GM21619 (cell line): Measurements from ENCODE around the gene LRRC25.

Experiments used
- ATAC-seq: cut with Tn5 transposase; IDR thresholded peaks from one replicate; pipeline ENCODE4 v1.9.1; 2021; ENCODE audit not compliant: unreplicated experiment

LRRC25 gene

GRCh38 chr19:18424890-18425514, 27.6 kb upstream of the LRRC25 start:
- ATAC-seq, result no peak

GRCh38 chr19:18424122-18424889, 26.9 kb upstream of the LRRC25 start:
- no peak for ATAC-seq

DNA sequence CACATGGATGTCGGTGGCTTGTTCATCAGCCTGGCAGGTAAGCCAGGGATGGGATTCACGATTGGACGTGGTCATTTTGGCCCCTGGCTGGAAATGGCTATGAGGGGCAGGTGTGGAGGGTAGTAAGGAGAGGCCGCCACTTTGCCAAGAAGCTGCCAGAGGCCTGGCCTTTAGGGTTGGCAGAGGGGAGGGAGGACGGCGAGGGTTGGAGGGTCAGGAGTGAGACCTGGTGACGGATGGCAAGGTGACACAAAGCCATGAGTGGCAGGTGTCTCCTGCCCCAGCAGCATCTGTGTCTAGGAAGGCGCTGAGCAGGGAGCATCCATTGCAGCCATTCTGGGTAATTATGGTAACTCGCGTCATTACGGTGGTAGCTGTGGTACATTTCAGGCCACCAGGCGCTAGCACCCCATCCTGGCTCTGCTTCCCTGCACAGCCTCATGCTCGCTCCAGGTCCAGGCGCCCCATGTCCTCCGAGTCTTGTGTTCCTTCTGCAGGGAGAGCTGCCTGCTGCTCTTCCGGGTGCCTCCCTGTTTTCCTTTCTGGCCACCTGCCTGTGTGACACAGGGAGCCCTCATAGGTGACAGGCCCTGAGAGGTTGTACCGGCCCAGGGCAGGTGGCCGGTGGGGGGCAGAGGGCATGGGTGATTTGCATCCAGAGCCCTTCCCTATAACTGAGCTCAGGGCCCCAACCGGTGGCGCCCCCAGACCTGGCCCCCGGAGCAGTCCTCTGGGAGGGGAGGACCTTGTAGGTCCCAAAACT, 26.0 kb upstream of the LRRC25 start:
- no peak for ATAC-seq

DNA sequence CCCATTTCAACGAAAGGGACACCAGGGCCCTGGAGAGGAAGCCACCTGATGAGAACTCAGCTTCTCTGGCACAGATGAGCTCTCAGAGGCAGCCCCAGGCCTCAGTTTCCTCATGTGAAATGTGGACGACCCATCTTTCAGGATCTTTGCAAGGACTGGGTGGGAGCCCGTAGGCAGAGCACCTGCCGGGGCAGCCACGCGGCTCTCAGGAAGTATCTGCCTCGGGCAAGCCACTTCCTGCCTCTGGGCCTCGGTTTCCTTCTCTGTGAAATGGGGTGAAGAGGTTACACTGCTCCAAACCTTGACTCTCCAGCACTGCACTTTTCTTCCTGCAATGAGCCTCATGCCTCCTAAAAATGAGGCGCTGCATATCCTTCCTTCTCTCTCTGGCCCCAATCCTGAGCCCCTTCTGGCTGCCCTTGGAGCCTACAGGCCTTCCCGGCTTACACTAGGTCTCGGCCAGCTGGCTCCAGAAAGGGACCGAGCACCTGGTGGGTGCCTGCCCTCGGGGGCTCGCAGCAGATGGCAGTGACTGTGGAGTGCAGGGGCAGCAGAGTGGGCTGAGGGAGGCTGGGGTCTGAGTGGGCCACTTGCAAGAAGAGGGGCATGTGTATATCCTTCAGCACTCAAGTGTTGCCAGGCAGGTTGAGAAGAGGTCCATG, 25.2 kb upstream of the LRRC25 start:
- no peak for ATAC-seq

DNA sequence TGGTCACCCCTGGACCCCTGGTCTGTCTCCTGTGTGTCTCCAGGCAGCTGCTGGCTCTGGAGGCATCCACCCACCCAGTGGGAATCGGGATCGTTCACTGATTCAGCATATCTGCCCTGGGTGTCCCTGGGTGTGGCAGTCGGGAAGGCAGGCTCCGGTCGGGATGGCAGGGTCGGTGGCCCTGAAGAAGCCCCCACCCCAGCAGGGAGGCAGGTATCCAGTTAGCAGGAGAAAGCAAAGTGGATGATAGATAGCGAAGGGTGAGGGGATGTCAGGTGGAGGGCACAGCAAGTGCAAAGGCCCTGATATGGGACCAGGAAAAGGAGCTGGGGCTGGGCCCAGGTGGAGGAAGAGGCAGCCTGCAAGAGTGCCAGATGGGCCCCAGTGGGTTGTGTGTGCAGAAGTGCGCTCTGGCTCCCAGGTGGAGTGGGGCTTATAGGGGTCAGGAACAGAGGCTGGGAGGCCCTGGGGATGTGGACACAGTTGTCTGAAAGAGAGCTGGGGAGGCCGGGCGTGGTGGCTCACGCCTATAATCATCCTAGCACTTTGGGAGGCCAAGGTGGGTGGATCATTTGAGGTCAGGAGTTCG, 24.0 kb upstream of the LRRC25 start:
- ATAC-seq, result no peak

DNA sequence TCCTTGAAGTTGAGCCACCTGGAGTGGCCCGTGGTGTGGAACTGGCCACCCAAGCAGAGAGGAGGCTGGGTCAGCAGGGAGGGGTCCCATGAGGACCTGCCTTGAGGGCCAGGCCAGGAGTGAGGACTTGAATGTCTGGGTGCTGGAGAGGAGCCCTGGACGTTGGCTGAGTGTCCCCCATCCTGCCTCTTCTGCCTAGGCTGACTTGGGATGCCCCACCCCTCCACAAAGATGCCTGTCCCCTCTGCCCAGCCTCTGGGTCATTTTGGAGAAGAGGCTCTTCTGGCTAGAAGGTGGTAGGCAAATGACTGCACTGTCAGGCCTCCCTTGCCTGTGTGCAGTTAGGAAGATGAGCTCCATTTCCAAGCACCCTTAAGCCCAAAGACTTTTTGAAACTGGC, 23.5 kb upstream of the LRRC25 start:
- no peak for ATAC-seq

GRCh38 chr19:18419699-18420460, 22.5 kb upstream of the LRRC25 start:
- ATAC-seq, result no peak

DNA sequence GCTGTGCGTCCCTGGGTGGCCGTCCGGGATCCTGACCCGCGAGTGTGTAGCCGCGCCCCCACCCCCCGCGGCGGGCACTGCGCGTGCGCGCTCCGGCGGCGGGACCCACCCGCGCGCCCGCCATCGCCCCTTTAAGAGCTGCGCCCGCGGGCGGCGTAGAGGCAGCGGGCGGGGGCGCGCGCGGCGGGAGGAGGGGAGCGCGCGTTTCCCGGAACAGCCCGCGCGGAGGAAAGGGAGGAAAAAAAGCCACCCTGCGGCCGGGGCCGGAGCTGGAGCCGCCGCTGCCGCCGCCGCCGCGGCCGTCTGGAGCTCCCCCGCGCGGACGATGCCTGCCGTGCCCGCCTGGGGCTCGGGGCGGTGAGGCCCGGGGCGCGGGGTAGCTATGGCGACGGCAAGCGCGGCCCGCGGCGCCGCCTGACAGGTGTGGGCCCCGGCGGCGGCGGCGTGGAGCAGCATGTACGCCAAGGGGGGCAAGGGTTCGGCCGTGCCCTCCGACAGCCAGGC, 21.8 kb upstream of the LRRC25 start, which contains the start of gene SSBP4:
Gene SSBP4 (plus strand): TSS at position 204 of the 504 bp plus-strand sequence. CDS start 251 bp downstream, at position 455.
- ATAC-seq, result no peak

DNA sequence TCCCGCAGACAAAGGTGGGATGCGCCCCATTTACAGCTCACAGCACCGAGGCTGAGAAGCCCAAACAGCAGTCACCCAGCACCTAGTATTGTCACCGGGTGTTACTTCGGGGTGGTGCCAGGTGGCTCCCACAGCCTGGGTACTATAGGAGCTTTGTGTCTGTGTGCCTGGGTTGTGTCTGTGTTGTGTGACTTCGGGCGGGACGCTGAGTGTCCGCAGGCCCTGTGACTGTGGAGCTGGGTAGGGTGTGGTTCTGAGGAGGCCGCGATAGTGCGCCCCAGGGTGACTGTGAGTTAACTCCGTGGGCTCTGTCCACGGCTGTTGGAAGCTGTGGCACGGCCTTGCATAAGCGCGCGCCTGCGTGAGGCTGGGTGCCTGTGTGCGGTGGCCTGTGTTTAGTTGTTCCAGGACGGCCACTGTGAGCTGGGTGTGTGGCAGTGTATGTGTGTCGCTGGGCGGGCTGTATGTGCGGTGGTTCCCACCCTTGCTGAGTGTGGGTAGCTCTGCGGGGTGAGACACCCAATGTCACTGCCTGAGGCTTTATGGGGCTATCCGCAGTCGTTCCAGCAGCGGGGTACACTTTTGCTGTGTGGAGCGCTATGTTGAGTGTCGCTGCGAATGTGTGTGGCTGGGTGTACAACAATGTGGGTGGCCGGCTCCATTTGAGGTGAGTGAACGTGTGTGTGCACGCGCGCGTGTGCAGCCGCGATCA, 21.2 kb upstream of the LRRC25 start:
- ATAC-seq, result no peak

GRCh38 chr19:18418029-18418482, 20.6 kb upstream of the LRRC25 start:
- no peak for ATAC-seq

- ATAC-seq, result no peak
Measured at GRCh38 chr19:18417250-18418028, 20.0 kb upstream of the LRRC25 start.

DNA sequence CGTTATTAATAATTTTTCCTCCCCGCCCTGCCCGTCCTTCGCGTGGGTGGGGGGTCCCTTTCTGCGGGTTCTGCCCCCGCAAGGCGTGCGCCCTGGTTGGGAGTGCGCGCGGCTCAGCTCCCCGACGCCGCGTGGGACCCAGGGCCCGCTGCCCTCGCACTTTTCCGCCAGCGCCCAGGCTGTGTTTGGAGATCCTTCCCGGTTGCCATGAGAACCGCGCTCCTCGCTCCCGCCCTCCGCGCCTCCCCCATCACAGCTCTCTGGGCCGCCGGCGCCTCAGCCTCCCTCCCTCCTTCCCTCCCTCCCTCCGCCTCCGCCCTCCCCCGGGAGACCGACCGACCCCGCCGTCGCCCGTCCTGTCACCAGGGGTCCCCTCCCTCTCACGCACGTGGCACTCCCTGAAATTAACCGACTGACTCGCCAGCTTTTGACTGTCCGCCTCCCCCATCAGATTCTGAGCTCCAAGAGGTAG, 19.4 kb upstream of the LRRC25 start:
- ATAC-seq, result no peak

DNA sequence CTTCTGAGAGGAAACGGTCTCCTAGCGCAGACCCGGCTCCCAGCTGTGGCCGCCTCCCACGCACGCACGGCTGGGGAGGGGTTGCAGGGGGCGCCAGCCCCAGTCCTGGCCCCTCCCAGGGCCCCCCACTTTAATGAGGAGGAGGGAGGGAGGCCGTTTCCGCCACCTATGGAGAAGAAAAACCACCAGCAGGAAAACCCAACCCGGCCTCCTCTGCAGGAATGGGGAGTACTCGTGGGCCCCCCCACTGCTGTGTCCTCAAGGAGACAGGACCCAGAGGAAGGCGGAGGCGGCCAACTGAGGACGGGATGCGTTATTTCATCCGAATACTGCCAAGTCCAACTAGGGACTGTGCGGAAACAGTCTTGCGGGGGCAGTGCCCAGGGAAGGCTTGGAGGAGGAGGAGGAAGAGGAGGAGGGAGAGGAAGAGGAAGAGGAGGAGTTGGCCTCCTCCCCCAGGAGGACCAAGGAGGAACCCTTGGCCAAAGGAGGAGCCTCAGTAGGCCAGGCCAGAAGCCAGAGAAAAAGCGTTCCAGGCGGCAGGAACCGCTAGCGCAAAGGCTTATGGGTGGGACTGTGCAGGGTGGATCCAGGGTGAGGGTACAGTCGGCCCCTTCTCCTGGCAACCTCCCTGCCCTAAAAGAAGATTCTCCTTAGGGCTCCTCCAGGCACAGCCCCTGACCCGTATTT, 17.9 kb upstream of the LRRC25 start:
- no peak for ATAC-seq

- no peak for ATAC-seq
Measured at GRCh38 chr19:18414504-18415177, 17.2 kb upstream of the LRRC25 start.

- no peak for ATAC-seq
Measured at GRCh38 chr19:18412610-18413239, 15.3 kb upstream of the LRRC25 start.

GRCh38 chr19:18408053-18408476, 10.6 kb upstream of the LRRC25 start:
- peak; percentile 85 for ATAC-seq

DNA sequence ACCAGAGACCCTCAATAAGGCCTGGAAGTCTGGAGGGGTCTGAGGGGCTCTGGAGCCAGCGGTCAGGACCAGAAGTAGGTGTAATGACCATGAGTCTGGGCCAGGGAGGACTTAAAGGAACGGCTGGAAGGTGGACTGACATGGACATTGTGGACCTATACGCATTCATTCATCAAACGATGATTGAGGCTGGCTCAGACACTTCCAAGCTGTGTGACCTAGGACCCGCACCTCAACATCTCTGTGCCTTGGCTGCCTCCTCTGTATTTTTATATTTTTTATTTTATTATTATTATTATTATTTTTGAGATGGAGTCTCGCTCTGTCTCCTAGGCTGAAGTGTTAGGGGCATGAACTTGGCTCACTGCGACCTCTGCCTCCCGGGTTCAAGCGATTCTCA, 9.3 kb upstream of the LRRC25 start:
- ATAC-seq, result no peak
